ENCODE data around the gene PDRG1. TPM values are rescaled to one million over a fixed set of nuclear protein-coding genes. Genes with fewer than 3 reads are reported as not detected.

The PDRG1 gene
- total RNA-seq, 4 donors from 2014 or later, result 1.2 to 109 (median 9.5) TPM

GRCh38 chr20:31981784-31982183 lies 29.9 kb upstream of the PDRG1 start:
- intact Hi-C loops (cut with DNase I; ENCODE audit: low total_unique reads), result no loop called here
- H3K4me1 ChIP-seq, result no peaks in the 10 kb centered on the region
- no peaks in the 10 kb centered on the region for H3K27me3 ChIP-seq
- TF ChIP-seq POLR2A (IDR thresholded peaks at IDR 0.05), result no peak
- TF ChIP-seq, protein P1, sequence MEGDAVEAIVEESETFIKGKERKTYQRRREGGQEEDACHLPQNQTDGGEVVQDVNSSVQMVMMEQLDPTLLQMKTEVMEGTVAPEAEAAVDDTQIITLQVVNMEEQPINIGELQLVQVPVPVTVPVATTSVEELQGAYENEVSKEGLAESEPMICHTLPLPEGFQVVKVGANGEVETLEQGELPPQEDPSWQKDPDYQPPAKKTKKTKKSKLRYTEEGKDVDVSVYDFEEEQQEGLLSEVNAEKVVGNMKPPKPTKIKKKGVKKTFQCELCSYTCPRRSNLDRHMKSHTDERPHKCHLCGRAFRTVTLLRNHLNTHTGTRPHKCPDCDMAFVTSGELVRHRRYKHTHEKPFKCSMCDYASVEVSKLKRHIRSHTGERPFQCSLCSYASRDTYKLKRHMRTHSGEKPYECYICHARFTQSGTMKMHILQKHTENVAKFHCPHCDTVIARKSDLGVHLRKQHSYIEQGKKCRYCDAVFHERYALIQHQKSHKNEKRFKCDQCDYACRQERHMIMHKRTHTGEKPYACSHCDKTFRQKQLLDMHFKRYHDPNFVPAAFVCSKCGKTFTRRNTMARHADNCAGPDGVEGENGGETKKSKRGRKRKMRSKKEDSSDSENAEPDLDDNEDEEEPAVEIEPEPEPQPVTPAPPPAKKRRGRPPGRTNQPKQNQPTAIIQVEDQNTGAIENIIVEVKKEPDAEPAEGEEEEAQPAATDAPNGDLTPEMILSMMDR (IDR thresholded peaks at IDR 0.05), result no peak
- H3K36me3 ChIP-seq, result no peaks in the 10 kb centered on the region
- no peak for DNase-seq
- H3K27ac ChIP-seq, result no peak overlapping the region
- no peaks in the 10 kb centered on the region for H3K9me3 ChIP-seq
- H3K4me3 ChIP-seq, result no peak overlapping the region

GRCh38 chr20:31979713-31980426 lies 28.0 kb upstream of the PDRG1 start:
- Histone ChIP-seq H3K27me3 (no peaks in the 10 kb centered on the region), H3K4me1 (no peaks in the 10 kb centered on the region), H3K27ac (no peak overlapping the region), H3K36me3 (no peaks in the 10 kb centered on the region), H3K4me3 (no peak overlapping the region), H3K9me3 (no peaks in the 10 kb centered on the region)
- intact Hi-C loops (cut with DNase I; ENCODE audit: low total_unique reads), result no loop called here
- DNase-seq, result no peak
- TF ChIP-seq, protein P1 (IDR thresholded peaks at IDR 0.05), result no peak
- no peak for TF ChIP-seq POLR2A (IDR thresholded peaks at IDR 0.05)

- H3K4me3 ChIP-seq, result no peak overlapping the region
- H3K27ac ChIP-seq, result no peak overlapping the region
- no peaks in the 10 kb centered on the region for H3K36me3 ChIP-seq
- DNase-seq, result no peak
- intact Hi-C loops (cut with DNase I; ENCODE audit: low total_unique reads), result no loop called here
- TF ChIP-seq POLR2A (IDR thresholded peaks at IDR 0.05), result no peak
- TF ChIP-seq, protein P1 (IDR thresholded peaks at IDR 0.05), result no peak
- H3K27me3 ChIP-seq, result no peaks in the 10 kb centered on the region
- no peaks in the 10 kb centered on the region for H3K4me1 ChIP-seq
- no peaks in the 10 kb centered on the region for H3K9me3 ChIP-seq
Measured at GRCh38 chr20:31977080-31977479, 25.2 kb upstream of the PDRG1 start.

- Histone ChIP-seq H3K27ac (no peak overlapping the region), H3K9me3 (no peaks in the 10 kb centered on the region), H3K4me1 (no peaks in the 10 kb centered on the region), H3K36me3 (no peaks in the 10 kb centered on the region), H3K27me3 (no peaks in the 10 kb centered on the region), H3K4me3 (no peak overlapping the region)
- DNase-seq, result no peak
- intact Hi-C loops (cut with DNase I; ENCODE audit: low total_unique reads), result no loop called here
- TF ChIP-seq, protein P1 (IDR thresholded peaks at IDR 0.05), result no peak
- no peak for TF ChIP-seq POLR2A (IDR thresholded peaks at IDR 0.05)
Measured at GRCh38 chr20:31975874-31976273, 24.0 kb upstream of the PDRG1 start.

DNA sequence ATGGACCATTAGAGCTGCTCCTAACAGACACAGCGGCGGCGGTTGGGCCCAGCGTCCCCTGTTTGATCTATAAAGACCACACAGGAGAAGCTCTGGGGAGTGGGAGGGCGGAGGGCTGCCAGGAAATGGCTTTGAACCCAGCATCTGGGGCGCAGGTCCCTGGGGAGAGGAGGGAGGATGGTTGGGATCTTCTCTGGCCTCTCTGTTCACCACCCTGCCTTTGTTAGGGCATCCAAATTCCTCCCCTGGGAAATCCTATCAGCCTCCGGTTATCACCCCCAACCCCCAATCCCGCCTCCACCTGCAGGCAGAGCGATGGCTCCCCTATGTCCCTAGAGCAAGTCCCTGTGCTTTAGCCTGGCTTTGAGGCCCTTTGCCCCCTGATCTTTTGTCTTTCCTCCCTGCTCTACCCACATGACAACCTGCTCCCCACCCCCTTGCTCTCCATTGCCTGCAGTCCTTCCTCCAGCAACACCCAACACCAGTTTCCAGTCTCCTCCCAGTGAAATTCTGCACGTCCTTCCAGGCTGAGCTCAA lies 23.2 kb upstream of the PDRG1 start:
- intact Hi-C loops (cut with DNase I; ENCODE audit: low total_unique reads), result no loop called here
- H3K36me3 ChIP-seq, result no peaks in the 10 kb centered on the region
- H3K4me1 ChIP-seq, result no peaks in the 10 kb centered on the region
- DNase-seq, result no peak
- TF ChIP-seq, protein P1 (IDR thresholded peaks at IDR 0.05), result no peak
- TF ChIP-seq POLR2A (IDR thresholded peaks at IDR 0.05), result no peak
- H3K4me3 ChIP-seq, result no peak overlapping the region
- H3K9me3 ChIP-seq, result no peaks in the 10 kb centered on the region
- no peak overlapping the region for H3K27ac ChIP-seq
- H3K27me3 ChIP-seq, result no peaks in the 10 kb centered on the region
